LHCN-M2 (cell line): Measurements from ENCODE around the gene PDE6B. TPM values are rescaled to one million over a fixed set of nuclear protein-coding genes. Genes with fewer than 3 reads are reported as not detected.
"Not testable (repeated sequence)": the region's sequence is repeated elsewhere in the genome, so short reads cannot be mapped to it uniquely, and the experiment has no call there.

ENCODE experiments used
- DNase-seq: peaks from one replicate; pipeline ENCODE4 v3.0.0-alpha.2; 2012; ENCODE audit warnings: low read depth
- total RNA-seq: library from RNA; depleted of rRNA; stranded (reverse); fragments of >200 nt; gene quantifications from 2 replicates; pipeline ENCODE4 v1.2.3, GENCODE V29; 2014

The PDE6B gene
- total RNA-seq, 1 experiment from 2014 or later: 0.29 TPM

- DNase-seq: no peak
Measured at GRCh38 chr4:683247-683897, 58.0 kb downstream of the PDE6B start.

GRCh38 chr4:683982-684622 is 58.7 kb downstream of the PDE6B start:
- peak; percentile 55 for DNase-seq

GRCh38 chr4:684623-685327 is 59.4 kb downstream of the PDE6B start:
- no peak for DNase-seq

- DNase-seq: no peak
Measured at GRCh38 chr4:685679-686412, 60.5 kb downstream of the PDE6B start.

- no peak for DNase-seq
Measured at GRCh38 chr4:686413-687040, 61.2 kb downstream of the PDE6B start.

GRCh38 chr4:687048-687970 is 61.9 kb downstream of the PDE6B start:
- DNase-seq: peak; percentile 96

- DNase-seq: no peak
Measured at GRCh38 chr4:687971-688853, 62.8 kb downstream of the PDE6B start.

GRCh38 chr4:688854-689681 is 63.7 kb downstream of the PDE6B start, which contains the start of gene SLC49A3:
Gene SLC49A3 (minus strand): TSS chr4:689151. CDS start chr4:689127, 24 bp downstream.
- no peak for DNase-seq

- no peak for DNase-seq
Measured at GRCh38 chr4:689723-690122, 64.3 kb downstream of the PDE6B start.

- DNase-seq: no peak
Measured at GRCh38 chr4:692771-693554, 67.6 kb downstream of the PDE6B start.

- not testable (repeated sequence) for DNase-seq
Measured at GRCh38 chr4:694341-694940, 69.1 kb downstream of the PDE6B start.

GRCh38 chr4:699816-700580 is 74.6 kb downstream of the PDE6B start:
- no peak for DNase-seq

- no peak for DNase-seq
Measured at GRCh38 chr4:700587-701264, 75.4 kb downstream of the PDE6B start.

GRCh38 chr4:702618-703048 is 77.3 kb downstream of the PDE6B start:
- no peak for DNase-seq

GRCh38 chr4:703336-704197 is 78.2 kb downstream of the PDE6B start:
- DNase-seq: no peak
